ENCODE measurements around the gene CCDC182.

Gene CCDC182

DNA sequence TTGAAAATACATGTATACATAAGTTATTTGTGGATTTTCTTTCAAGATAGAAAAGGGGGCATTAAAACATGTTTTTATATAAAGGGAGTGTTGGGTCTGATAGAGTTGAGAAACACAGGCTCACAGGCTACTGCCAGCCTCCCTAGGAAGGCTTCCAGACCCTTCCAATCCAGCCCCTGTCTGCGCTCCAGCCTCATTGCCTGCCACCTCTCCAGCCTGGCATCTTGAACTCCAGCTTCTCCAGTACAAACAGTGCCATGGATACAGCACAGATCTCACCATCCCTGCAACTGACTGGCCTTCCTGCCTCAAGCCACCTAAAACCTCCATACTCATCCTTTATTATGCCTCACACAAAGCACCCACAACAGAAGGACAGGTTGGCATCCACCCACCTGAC is 40.7 kb downstream of the CCDC182 start:
- no peak for DNase-seq
- no peaks in the 10 kb centered on the region for H3K36me3 ChIP-seq (ENCODE audit: control insufficient read depth, insufficient read depth, low read length)
- H3K27me3 ChIP-seq (replicated peaks; ENCODE audit: control insufficient read depth, insufficient read depth, low read length, poor library complexity, severe bottlenecking), result no peaks in the 10 kb centered on the region
- no peaks in the 10 kb centered on the region for H3K9me3 ChIP-seq (ENCODE audit: control insufficient read depth, low read length)
- H3K4me3 ChIP-seq (ENCODE audit: insufficient read depth, low read depth, low read length, poor library complexity, severe bottlenecking), result no peak overlapping the region
- H3K4me1 ChIP-seq (ENCODE audit: control insufficient read depth, insufficient read depth, low read length, poor library complexity, severe bottlenecking), result no peaks in the 10 kb centered on the region
- H3K27ac ChIP-seq (ENCODE audit: insufficient read depth, low read length, poor library complexity, severe bottlenecking), result no peak overlapping the region

DNA sequence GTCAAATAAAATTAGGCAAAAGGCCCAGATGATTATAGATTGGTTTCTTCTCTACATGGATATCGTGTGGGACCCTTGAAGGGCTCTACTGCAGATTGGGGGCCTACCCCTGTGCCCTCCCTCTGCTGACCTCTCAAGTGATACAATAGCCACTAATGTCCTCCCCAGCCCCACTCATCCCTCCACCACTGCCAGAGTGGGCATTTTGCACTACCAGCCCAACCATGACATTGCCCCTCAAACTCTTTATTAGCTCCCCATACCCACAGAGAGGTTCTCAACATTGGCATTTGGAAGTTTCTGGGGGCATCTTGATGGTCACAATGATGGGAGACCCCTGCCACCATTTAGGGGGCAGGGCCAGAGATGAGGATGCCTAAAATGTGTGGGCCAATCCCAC is 41.8 kb downstream of the CCDC182 start:
- no peaks in the 10 kb centered on the region for H3K9me3 ChIP-seq (ENCODE audit: control insufficient read depth, low read length)
- no peaks in the 10 kb centered on the region for H3K4me1 ChIP-seq (ENCODE audit: control insufficient read depth, insufficient read depth, low read length, poor library complexity, severe bottlenecking)
- no peak overlapping the region for H3K4me3 ChIP-seq (ENCODE audit: insufficient read depth, low read depth, low read length, poor library complexity, severe bottlenecking)
- no peaks in the 10 kb centered on the region for H3K27me3 ChIP-seq (replicated peaks; ENCODE audit: control insufficient read depth, insufficient read depth, low read length, poor library complexity, severe bottlenecking)
- H3K36me3 ChIP-seq (ENCODE audit: control insufficient read depth, insufficient read depth, low read length), result no peaks in the 10 kb centered on the region
- no peak for DNase-seq
- H3K27ac ChIP-seq (ENCODE audit: insufficient read depth, low read length, poor library complexity, severe bottlenecking), result no peak overlapping the region

DNA sequence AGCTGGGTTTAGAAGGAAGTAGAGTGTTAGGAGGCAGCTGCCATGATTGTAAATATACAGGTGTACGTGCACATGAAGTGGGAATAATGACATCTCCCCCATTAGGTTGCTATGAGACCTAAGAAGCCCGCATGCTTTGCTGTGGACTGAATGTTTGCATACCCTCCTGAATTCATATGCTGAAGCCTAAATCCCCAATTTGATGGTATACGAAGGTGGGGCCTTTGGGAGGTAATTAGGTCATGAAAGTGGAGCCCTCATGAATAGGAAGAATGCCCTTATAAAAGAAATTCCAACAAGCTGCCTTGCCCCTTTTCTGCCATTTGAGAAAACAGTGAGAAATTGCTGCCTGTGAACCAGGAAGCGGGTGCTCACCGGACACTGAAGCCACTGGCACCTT is 44.0 kb downstream of the CCDC182 start:
- no peaks in the 10 kb centered on the region for H3K4me1 ChIP-seq (ENCODE audit: control insufficient read depth, insufficient read depth, low read length, poor library complexity, severe bottlenecking)
- no peak overlapping the region for H3K27ac ChIP-seq (ENCODE audit: insufficient read depth, low read length, poor library complexity, severe bottlenecking)
- H3K4me3 ChIP-seq (ENCODE audit: insufficient read depth, low read depth, low read length, poor library complexity, severe bottlenecking), result no peak overlapping the region
- H3K36me3 ChIP-seq (ENCODE audit: control insufficient read depth, insufficient read depth, low read length), result no peaks in the 10 kb centered on the region
- no peaks in the 10 kb centered on the region for H3K9me3 ChIP-seq (ENCODE audit: control insufficient read depth, low read length)
- no peaks in the 10 kb centered on the region for H3K27me3 ChIP-seq (replicated peaks; ENCODE audit: control insufficient read depth, insufficient read depth, low read length, poor library complexity, severe bottlenecking)
- no peak for DNase-seq

DNA sequence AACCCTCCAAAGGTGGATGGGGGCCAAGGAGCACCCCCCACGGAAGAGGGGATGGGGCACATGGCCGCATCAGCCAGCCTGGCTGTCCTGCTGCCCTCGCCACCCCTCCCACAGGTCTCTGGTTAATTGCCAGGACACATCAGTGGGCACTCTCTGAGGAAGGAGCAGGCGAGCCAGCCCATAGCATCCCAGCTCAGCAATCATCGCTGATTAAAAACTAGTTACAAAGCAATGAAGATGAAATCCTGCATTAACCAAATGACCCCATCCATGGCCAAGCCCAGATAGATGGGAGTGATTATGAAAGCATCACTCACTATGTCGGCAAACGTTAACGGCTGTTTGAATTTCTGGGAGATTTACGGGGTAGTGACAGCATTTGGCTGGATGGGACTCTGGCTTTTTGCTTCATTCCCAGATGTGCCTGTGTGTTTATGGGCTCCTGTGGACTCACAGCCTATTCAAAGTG is 45.3 kb downstream of the CCDC182 start:
- DNase-seq, result no peak
- Histone ChIP-seq H3K36me3 (ENCODE audit: control insufficient read depth, insufficient read depth, low read length) (no peaks in the 10 kb centered on the region), H3K4me3 (ENCODE audit: insufficient read depth, low read depth, low read length, poor library complexity, severe bottlenecking) (no peak overlapping the region), H3K27me3 (replicated peaks; ENCODE audit: control insufficient read depth, insufficient read depth, low read length, poor library complexity, severe bottlenecking) (no peaks in the 10 kb centered on the region), H3K9me3 (ENCODE audit: control insufficient read depth, low read length) (no peaks in the 10 kb centered on the region), H3K4me1 (ENCODE audit: control insufficient read depth, insufficient read depth, low read length, poor library complexity, severe bottlenecking) (no peaks in the 10 kb centered on the region), H3K27ac (ENCODE audit: insufficient read depth, low read length, poor library complexity, severe bottlenecking) (no peak overlapping the region)

DNA sequence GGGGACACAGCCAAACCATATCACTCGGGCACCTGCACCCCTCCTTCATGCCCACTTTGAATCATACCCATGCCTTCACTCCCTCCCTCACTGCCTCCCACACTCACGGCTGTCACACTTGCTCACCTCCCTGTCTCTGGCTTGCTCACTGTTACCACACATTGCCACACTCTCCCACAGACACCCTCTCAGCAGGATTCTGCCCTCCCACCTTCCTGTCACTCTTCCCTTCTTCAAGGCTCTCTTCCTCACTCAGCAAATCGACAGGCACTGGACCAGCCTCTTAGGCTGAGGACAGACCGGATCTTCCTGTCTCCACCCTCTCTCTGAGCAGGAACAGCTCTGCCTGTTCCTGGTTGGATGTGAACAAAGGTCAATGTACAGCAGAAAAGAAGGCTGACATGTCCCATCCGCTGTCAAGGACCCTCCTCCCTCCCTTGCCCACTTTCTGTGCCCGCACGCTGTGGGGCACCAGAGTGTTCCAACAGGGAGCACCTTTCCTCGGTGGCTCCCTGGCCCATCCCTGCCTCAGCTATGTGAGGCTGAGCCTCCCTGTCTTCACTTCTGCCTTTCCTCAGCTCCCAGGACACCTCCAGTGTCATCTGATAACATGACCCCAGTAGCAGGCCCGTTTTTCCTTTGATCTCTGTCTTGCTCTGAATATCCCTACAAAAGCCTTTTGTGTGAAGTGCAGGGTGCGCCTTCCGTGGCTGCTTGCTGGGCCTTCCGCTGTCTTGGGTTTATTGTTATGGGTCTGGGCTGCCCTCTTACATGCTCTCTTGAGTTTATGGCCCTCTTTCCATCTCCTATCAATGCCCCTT is 47.0 kb downstream of the CCDC182 start:
- Histone ChIP-seq H3K36me3 (ENCODE audit: control insufficient read depth, insufficient read depth, low read length) (no peaks in the 10 kb centered on the region), H3K9me3 (ENCODE audit: control insufficient read depth, low read length) (no peaks in the 10 kb centered on the region), H3K27me3 (replicated peaks; ENCODE audit: control insufficient read depth, insufficient read depth, low read length, poor library complexity, severe bottlenecking) (no peaks in the 10 kb centered on the region), H3K4me3 (ENCODE audit: insufficient read depth, low read depth, low read length, poor library complexity, severe bottlenecking) (no peak overlapping the region), H3K4me1 (ENCODE audit: control insufficient read depth, insufficient read depth, low read length, poor library complexity, severe bottlenecking) (no peaks in the 10 kb centered on the region), H3K27ac (ENCODE audit: insufficient read depth, low read length, poor library complexity, severe bottlenecking) (no peak overlapping the region)
- DNase-seq, result no peak

DNA sequence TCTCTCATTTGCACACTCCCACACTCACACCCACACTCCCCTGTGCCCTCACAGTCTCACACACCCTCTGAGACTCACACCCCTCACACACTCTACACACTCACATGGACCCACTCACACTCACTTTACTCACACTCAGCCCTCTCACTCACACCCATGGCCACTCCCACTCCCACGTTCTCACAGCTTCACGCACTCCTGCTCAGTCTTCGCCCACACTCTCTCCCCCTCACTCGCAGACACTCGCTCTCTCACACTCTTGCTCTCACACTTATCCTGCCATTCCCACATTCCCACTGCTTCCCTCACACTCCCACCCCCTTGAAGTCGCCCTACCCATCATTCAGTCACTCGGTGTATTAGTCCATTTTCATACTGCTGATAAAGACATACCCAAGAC is 47.9 kb downstream of the CCDC182 start:
- H3K27me3 ChIP-seq (replicated peaks; ENCODE audit: control insufficient read depth, insufficient read depth, low read length, poor library complexity, severe bottlenecking), result no peaks in the 10 kb centered on the region
- no peak for DNase-seq
- no peaks in the 10 kb centered on the region for H3K9me3 ChIP-seq (ENCODE audit: control insufficient read depth, low read length)
- H3K27ac ChIP-seq (ENCODE audit: insufficient read depth, low read length, poor library complexity, severe bottlenecking), result no peak overlapping the region
- no peaks in the 10 kb centered on the region for H3K36me3 ChIP-seq (ENCODE audit: control insufficient read depth, insufficient read depth, low read length)
- no peak overlapping the region for H3K4me3 ChIP-seq (ENCODE audit: insufficient read depth, low read depth, low read length, poor library complexity, severe bottlenecking)
- no peaks in the 10 kb centered on the region for H3K4me1 ChIP-seq (ENCODE audit: control insufficient read depth, insufficient read depth, low read length, poor library complexity, severe bottlenecking)

DNA sequence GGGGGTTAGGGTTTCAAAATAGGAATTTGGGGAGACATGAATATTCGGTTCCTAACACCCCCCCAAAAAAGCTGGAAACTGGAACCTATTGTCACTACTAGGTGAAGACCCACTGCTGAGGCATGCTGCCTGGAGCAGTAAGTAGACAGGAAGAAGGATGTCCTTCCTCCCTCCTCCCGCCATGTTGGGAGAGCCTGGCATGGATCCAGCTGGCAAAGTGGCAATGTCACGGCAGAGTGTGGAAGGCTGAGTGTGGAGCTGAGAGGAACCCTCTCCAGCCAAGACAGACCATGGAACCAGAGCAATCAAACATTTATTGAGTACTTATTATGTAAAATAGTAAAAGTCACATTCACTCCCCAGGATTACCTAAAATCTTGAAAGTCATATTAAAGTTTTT is 49.0 kb downstream of the CCDC182 start:
- Histone ChIP-seq H3K27ac (ENCODE audit: insufficient read depth, low read length, poor library complexity, severe bottlenecking) (no peak overlapping the region), H3K9me3 (ENCODE audit: control insufficient read depth, low read length) (no peaks in the 10 kb centered on the region), H3K27me3 (replicated peaks; ENCODE audit: control insufficient read depth, insufficient read depth, low read length, poor library complexity, severe bottlenecking) (no peaks in the 10 kb centered on the region), H3K4me1 (ENCODE audit: control insufficient read depth, insufficient read depth, low read length, poor library complexity, severe bottlenecking) (no peaks in the 10 kb centered on the region), H3K4me3 (ENCODE audit: insufficient read depth, low read depth, low read length, poor library complexity, severe bottlenecking) (no peak overlapping the region), H3K36me3 (ENCODE audit: control insufficient read depth, insufficient read depth, low read length) (no peaks in the 10 kb centered on the region)
- no peak for DNase-seq
